HG03039 (cell line): ENCODE results near the gene TRMT44.

Source experiments
- ATAC-seq: cut with Tn5 transposase; IDR thresholded peaks from one replicate; pipeline ENCODE4 v1.9.1; 2021; ENCODE audit warnings: mild to moderate bottlenecking, moderate library complexity; ENCODE audit not compliant: unreplicated experiment

Gene TRMT44

DNA sequence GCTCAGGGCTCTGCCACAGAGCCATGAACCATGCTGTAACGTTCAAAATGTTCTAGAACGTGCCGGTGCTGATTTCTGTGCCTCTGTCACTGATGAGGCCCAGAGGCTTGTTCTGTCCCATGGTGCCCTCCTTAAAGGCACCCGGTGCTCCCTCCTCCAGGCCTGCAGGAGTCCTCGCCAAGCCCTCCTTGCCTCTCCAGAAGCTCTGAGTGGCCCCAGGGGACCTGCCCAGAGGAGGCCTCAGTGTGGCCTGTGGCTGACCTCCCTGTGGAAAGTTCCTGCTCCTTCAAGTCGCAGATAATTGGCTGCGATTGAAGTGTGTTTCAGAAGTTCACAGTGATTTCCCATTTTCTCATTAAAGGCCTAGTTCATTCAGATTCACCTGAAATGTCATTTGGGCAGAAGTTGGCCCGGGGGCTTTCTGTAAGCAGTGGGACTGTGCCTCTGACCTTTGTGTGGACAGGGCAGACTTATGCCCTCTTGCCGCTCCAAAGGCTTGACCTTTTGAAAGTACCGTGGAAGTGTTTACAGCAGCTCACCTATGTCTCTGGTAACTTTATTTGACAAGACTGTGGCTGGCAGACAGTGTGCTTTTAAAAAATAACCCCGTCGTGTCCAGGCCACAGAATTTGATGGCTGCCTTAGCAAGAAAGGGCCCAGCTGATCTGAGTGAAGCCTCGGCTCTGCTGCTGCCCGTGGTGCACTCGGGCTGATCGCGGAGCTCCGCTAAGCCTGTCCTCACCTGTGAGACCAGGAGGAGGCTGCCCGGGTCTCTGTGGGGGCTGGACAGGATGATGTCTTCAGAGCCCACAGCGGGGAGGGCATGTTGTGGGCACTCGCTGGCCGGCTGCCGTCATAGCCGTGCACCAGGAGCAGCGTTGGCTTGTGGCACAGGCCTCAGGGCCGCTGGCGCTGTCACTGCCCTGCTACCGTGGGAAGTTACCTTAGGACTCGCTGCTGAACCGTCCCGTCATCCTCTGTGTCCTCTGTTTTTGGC is 25.3 kb downstream of the TRMT44 start:
- no peak for ATAC-seq

DNA sequence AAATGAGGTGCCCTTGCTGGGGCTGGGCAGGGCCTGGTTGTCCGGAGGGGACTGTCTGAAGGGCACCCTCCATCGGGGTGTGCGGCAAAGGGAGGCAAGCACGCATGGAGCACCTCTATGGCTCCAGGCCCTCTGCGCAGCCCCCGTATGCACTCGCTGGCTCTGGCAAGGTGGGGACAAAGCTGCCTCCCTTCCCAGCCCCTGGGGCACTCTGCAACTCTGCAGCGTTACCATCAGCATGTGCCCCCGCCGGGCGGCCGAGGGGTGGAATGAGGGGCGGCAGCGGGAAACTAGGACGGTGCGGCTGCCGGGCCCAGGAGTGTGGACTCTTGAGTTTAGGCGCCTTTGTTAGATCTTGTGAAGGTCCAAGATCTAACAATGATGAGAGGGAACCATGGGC is 26.4 kb downstream of the TRMT44 start:
- ATAC-seq, result no peak

DNA sequence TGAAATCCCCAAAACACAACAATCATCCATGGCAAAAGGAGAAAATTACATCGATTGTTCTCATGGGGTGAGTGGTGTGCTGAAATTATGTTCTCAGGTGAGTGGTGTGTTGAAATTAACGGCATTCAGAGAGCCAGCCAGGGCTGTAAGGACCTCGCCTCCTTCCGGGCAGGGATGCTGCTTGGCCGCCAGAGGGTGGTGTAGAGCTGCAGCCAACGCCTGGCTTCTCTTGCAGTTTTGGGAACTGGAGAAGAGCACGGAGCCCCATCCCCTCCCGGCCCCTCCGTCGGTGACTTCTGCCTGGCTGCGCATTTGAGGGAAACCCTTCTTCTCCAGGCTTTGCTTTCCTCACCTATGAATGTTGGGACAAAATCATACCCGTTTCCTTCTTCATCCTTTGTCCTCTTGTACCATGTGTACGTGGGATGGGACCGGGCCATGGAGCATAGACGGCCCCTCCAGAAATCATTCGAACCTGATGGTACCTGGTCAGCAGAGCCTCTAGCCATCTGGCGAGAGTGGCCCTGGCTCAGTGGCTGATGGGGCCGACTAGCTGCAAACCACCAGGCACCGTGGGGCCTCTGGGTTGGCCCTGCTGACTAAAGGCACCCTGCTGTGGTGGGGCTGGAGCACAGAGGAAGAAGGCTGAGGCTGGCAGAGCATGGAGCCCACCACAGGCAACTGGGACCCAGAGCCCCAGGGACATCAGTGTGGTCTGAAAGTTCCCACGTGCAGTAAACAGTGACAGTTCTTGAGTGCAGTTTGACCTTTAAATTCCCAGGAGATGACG is 28.4 kb downstream of the TRMT44 start:
- ATAC-seq, result no peak

DNA sequence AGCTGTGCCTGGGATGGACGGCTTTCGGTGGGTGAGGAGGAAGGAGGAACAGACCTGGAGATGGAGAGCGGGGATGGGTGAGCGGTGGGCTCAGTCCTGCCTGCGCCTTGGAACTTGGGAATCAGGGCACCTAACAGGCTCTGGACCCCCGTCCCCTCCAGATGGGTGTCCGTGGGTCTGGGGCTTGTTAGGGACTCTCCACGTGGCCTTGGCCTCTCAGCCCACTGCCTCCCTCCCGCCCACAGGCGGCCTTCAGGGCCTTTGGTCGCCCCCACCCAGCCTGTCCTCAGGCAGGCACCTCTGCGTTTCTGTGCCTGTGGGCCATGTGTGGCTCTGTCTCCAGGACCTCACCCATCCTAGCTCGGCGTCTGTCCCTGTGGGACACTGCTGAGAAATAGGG is 29.0 kb downstream of the TRMT44 start:
- no peak for ATAC-seq

DNA sequence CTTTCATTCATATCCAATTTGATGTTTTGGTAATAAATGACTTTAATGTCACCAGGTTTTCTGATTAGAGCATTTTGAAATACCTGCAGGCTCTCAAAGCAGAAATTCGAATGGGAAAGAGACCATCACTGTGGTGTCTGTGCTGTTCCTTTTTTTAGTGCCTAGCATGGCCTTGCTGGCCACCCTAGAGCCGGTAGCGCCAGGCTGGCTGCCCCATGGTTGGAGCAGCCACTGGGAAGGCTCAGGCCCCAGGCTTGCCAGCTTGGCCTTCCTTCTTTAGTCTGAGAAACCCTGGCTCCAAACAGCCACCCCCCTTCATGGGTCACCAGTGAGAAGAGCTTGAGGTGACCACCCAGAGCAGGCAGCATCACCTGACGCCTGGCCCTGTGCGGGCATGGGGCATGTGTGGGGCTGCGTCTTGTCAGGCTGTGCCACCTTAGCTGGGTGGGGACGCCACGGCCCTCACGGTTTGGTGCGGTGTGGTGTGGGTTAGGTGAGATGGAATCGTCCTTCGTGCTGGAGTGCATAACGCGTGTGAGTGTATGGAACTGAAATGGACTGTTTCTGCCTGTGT is 30.0 kb downstream of the TRMT44 start:
- ATAC-seq, result no peak

DNA sequence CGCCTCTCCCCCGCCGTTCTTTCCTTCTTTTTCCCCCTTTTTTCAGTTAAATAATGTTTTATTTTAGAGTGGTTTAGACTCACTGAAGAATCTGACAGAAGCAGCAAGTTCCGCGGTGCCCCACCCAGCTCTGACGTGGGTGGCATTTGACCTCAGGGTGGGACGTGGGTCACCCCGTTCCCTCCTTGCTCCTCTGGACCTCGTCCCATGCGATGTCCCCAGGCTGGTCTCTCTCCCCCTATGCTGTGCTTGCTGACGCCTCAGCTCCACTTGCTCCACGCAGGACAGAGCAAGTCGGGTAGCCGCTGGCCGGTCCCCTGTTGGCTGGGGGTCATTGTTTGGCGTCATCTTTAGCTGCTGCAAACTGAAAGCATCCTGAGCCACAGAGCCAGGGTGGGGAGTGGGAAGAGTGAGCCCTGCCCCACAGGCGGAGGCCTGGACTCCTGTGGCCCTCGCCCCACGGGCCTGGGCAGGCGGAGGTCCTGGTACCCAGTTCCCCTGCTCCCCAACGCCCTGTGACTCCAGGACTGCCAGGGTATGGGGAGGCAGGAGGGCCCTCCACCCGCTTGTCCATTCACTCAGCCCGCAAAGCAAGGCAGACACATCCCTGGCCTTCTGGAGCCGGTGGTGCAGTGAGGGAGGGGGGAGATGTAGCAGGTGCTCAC is 30.8 kb downstream of the TRMT44 start:
- ATAC-seq, result no peak

DNA sequence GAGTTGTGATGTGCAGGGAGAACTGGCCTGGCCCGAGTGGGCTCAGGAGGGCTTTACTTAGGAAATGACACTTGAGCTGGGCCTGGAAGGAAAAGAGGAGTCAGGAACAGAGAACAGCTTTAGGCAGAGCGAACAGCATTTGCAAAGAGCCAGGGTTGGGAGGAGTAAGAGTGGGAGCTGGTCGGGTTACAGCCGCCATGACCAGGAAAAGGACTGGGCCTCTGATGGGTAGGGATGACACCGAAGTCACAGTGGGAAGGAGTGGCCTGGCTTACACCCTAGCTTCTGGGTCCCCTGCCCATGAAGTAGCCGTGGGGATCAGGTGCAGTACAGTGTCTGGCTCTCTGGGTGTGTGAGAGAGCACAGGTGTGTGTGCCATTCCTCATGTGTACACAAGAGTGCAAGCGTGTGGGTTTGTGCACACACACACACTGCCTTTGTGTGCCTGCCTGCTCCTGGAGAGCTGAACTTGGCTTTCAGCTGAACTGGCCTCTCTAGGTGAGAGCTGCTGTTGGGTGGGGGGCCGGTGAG is 31.6 kb downstream of the TRMT44 start:
- no peak for ATAC-seq

DNA sequence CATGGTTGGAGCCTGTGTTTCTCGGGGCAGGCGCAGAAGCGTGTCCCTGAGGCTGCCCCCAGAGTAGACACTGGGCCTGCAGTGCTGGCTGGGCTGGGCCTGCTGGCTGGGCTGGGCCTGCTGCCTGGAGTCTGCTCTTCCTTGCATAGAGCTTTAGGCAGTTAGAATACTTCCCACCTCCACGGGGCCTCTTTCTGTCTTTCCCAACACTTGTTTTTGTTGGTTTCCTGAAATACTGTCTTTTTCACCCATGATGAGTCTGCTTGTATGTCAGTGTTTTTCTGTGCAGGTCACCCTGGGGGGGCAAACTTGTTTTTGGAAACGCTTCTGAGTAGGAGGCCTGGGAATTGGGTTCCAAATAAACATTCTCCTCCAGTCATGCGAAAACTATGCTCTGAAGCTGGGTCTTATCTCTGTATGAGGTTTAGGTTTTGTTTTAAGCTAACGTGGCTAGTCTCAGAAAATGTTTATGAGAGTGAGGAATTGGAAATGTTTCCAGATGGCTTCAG is 32.2 kb downstream of the TRMT44 start:
- no peak for ATAC-seq

DNA sequence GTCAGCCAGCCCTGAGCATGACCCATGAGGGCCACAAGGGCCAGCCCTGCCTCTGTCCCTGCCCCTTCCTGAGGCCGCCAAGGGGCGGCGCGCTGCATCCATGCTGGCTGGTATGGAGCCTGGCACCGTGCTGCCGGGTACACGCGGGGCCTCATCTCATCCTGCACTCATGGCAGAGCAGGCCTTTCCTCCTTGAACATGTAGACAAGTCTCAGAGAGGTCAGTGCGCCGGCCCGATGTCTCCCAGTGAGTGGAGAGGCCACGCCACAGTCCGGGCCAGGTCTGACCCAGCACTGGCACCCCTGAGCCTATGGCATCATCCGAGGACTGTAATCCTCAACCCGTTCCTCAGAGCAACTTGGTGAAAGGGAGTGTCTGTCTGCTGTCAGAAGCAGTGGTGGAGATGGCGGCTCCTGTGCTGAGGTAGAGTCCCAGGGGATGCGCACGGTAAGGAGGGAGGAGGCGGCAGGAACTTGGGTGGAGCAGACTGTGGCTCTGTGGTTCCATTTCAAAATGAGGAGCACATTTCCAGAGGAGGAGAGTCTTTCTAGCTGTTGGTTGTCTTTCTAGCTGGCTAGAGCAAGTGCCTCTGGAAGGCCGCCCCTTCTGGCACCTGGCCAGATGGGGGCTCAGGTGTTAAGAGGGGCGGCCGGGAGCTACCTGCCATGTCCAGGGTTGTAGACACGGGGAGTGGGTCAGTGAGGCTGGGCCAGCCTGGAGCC is 32.8 kb downstream of the TRMT44 start:
- no peak for ATAC-seq

DNA sequence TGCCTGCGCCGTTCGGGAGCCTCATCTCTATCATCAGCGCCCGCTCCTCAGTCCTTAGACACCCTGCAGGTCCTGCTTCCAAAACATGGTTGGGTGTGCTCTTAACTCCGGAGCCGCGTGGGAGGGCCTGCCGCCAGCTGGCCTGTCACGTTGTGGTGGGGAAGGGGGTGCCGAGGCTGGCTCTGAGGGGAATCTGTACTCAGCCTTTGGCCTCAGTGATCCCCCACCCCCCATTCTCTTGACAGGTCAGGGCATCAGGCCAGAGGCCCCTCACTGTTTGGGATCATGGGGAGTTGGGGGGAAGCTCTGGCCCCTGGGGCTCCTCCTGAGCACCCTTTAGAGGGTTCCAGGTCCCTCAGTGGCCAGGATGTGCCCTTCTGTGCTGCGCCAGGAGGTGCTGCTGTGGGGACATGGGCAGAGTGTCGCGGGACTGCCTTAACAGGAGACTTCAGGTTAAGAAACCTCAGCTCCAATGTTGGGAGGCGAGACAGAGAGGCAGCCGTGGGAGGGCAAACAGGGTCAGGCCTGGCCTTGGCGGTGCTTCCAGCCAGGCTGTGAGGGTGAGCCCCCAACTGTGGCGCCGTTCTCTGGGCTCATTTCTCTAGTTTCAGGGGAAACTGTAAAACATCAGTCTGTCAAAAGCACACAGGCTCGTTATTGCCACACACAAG is 33.5 kb downstream of the TRMT44 start:
- no peak for ATAC-seq

DNA sequence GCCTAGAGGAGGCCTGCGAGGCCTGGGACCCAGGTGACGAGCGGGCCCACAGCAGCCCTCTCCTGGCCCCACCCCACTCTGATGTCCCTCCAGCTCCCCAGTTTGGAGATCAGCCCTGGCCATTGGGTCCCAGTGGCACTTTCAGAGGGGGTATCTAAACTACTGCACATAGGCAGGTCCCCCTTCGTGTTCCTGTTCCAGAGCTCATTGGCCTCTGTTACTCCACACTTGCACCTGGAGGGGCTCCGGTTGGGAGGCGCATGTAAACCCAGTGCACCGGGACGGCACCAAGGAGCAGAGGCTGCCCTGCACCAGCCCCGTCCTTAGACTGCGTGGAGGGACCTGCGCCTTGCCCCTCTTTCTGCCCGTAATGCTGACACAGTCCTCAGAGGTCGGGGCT is 34.3 kb downstream of the TRMT44 start:
- ATAC-seq, result no peak

DNA sequence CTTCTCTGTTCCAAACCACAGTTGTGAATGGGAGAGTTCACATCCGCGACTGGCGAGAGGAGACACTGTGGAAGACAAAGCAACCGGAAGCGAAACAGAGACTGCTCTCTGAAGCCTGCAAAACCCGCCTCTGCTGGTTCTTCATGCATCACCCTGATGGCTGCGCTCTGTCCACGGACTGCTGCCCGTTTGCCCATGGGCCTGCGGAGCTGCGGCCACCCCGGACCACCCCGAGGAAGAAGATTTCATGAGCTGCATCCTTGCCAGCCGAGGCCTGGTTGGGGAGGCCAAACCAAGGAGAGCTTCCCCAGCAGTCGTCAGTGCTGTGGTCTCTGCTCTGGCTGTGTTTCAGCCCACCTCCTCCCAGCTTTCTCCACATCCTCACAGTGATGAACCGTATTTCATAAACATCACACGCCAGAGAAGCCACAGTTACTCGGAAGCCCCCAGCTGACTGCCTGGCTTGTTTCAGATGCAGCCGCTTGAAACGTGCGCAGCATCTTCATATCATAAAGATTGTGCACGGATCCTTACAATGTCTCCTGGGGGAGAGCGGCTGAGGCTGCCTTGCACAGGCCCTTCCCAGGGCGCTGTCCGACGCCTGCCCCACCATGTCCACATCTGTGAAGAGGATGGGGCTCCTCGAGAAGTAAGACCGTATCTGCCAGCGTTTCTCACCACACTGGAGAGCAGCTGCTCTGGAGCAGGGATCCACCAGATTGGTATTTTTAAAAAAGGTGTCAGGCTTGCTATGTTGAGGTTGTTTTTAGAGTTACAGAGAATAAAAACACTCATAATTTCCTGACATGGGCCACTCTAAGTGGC is 35.4 kb downstream of the TRMT44 start:
- ATAC-seq, result no peak

DNA sequence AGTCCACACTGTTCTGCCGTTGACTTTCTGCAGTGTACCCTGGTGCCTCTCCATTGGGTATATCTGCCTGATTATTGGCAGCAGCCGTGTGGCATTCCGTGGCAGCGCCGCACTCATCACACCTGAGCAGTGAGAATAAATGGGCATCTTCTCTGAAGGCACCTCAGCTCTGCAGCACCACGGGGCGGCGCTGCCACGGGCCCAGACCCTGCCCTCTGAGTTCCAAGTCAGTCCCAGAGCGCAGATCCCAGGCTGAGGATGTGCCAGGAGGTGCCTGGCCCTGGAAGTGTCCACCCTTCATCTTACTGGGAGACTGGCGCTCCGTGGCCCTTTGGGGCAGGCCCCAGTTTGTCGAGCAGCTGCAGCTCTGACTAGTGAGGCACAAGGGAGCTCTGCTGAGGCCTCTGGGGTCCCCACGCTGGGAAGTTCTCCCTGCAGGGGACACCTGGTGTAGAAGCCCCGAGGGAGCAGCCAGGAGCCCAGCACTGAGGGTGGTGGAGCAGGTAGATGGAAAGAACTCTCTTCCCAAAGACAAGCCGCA is 36.6 kb downstream of the TRMT44 start:
- no peak for ATAC-seq

DNA sequence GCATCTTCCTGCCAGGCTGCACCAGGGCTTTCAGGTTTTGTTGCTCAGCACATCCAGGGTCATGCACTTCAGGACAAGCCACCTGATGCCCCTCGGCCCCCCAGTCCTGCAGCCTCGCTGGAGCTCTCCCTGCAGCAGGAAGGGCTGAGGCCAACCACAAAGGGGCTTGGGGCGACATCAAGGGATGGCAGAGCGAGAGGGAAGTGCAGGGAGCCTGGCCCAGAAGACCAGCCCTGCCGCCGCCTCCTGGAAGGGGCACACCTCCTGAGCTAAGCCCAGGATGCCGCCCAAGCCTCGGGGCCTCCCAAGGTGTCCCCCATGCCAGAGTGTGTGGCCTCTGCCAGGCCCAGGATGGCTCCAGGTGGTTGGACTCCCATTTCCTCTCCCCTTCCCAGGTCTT is 37.1 kb downstream of the TRMT44 start:
- no peak for ATAC-seq

DNA sequence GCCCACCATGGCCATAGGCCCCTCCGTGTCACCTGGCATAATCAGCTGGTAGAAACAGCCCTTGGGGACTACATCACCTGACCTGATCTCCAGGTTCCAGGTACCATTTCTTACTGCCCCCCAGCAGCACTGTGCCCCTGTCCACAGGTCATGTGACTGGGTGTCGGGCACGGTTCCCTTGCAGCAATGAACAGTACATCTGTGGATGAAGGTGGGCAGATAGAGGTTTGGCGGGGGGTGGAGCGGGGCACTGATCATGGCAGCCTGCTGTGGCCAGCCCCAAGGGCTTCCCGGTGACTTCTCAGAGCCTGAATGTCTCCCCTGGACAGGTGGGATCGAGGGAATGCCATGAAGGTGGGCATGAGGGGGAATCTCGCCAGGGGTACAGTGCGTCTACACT is 37.8 kb downstream of the TRMT44 start:
- ATAC-seq, result no peak

DNA sequence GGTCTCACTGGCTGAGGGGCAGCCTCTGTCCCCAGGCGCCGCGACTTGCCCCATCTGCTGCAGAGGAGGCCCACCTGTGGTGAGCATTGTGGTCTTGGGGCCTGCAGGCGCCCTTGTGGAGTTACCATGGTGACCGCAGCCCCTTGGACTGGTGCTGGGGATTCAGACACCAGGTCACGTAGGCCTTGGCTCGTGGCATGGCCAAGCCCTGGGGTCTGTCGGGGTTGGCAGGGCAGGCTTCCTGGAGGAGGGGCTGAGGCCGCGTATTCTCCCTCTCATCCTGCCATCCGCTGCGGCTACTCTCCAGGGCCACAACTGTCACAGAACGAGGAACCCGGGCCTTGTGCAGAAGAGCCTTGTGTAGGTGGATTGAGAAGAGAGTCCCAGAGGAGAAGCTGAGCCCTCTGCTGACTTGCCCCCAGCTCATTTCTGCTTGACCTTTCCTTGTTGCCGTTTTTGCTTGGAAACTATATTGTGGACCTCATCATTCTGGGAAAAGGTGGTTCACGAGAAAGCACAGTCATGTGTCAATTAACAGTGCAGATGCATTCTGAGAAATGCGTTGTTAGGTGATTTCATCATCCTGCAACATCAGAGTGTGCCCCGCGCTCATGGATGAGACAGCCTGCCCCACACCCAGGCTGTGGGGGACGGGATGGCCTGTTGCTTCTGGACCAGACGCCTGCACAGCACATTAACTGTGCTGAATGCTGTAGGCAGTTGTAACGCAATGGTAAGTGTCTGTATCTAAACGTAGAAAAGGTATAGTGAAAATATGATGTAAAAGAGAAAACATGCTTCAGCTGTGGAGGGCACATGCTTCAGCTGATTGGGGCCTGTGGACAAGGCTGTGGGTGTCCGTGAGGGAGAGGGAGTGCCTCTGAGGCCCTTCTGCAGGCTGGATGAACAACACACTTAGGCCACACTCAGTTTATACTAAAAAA is 38.5 kb downstream of the TRMT44 start:
- no peak for ATAC-seq

DNA sequence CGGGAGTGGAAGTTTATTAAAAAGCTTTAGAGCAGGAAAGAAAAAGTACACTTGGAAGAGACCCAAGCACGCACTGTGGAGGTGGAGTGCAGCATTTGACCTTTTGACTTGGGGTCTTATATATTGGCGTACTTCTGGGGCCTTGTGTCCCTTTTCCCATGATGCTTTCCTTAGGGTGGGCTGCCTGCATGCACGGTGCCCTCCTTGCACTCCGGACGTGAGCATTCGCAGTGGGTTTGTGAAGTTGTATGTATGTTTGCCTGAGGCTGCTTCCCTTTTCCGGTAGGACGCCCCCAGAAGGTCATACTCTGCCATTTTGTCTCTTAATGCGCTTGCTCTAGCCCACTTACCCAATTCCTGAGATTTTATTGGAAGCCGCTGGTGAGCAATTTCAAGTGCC is 39.6 kb downstream of the TRMT44 start:
- no peak for ATAC-seq
